RWPE2 (cell line): ENCODE measurements around the gene KLHL2.

Experiments
- ATAC-seq: fragments of 200-7000 bp; cut with Tn5 transposase; 3 replicates; pipeline ENCODE4 v1.9.1; 2021; ENCODE audit warnings: low read depth
- DNase-seq: peaks from one replicate; pipeline ENCODE4 v3.0.0-alpha.2; 2020; ENCODE audit warnings: low spot score
- H3K27ac ChIP-seq: fragments of 450-650 bp; 2 replicates; pipeline ENCODE4 v1.5.1; 2017; ENCODE audit warnings: mild to moderate bottlenecking; ENCODE audit not compliant: poor library complexity, severe bottlenecking
- H3K27me3 ChIP-seq: fragments of 250-450 bp; sonication (Bioruptor Pico); 2 replicates; pipeline ENCODE4 v1.5.1; 2021; ENCODE audit warnings: mild to moderate bottlenecking, moderate library complexity; ENCODE audit not compliant: insufficient read depth, poor library complexity, severe bottlenecking
- H3K36me3 ChIP-seq: fragments of 250-450 bp; sonication (Bioruptor Pico); 2 replicates; pipeline ENCODE4 v1.5.1; 2020; ENCODE audit warnings: low read depth, mild to moderate bottlenecking, moderate library complexity
- H3K4me1 ChIP-seq: fragments of 250-450 bp; sonication (Bioruptor Pico); 2 replicates; pipeline ENCODE4 v1.5.1; 2021; ENCODE audit warnings: mild to moderate bottlenecking, moderate library complexity; ENCODE audit not compliant: insufficient read depth, poor library complexity, severe bottlenecking
- H3K4me3 ChIP-seq: fragments of 250-450 bp; sonication (Bioruptor Pico); 2 replicates; pipeline ENCODE4 v1.5.1; 2021; ENCODE audit warnings: mild to moderate bottlenecking, moderate library complexity; ENCODE audit not compliant: severe bottlenecking
- H3K9me3 ChIP-seq: fragments of 250-450 bp; sonication (Bioruptor Pico); 2 replicates; pipeline ENCODE4 v1.5.1; 2021; ENCODE audit warnings: mild to moderate bottlenecking, moderate library complexity; ENCODE audit not compliant: severe bottlenecking
- TF ChIP-seq, protein P1 (sequence below): fragments of 450-650 bp; IDR thresholded peaks from one replicate; pipeline ENCODE4 v1.5.1; 2017; ENCODE audit warnings: mild to moderate bottlenecking, moderate library complexity; ENCODE audit not compliant: poor library complexity, severe bottlenecking

The KLHL2 gene

DNA sequence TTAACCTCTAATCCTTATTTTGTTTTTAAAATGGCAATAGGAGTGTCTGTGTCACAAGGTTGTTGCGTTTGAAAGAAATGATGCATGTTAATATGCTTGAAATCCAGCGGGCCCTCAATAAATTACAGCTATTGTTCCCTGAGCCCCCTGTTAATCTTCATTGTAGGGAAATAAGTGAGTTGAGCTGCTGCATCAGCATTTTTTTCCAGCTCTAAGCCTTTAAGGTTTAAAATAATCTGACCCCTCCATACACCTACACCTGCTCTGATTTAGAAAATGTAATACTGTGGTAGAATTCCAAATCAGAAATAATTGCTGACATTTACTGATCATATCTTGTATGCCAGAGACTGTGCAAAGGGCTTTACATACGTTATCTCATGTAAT is 117.5 kb downstream of the KLHL2 start:
- TF ChIP-seq, protein P1, sequence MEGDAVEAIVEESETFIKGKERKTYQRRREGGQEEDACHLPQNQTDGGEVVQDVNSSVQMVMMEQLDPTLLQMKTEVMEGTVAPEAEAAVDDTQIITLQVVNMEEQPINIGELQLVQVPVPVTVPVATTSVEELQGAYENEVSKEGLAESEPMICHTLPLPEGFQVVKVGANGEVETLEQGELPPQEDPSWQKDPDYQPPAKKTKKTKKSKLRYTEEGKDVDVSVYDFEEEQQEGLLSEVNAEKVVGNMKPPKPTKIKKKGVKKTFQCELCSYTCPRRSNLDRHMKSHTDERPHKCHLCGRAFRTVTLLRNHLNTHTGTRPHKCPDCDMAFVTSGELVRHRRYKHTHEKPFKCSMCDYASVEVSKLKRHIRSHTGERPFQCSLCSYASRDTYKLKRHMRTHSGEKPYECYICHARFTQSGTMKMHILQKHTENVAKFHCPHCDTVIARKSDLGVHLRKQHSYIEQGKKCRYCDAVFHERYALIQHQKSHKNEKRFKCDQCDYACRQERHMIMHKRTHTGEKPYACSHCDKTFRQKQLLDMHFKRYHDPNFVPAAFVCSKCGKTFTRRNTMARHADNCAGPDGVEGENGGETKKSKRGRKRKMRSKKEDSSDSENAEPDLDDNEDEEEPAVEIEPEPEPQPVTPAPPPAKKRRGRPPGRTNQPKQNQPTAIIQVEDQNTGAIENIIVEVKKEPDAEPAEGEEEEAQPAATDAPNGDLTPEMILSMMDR: no peak
- no peak for DNase-seq
- H3K9me3 ChIP-seq: no peaks in the 10 kb centered on the region
- no peak overlapping the region for H3K4me3 ChIP-seq
- ATAC-seq: no peak
- H3K4me1 ChIP-seq: peaks cover 14% of the 10 kb centered on the region
- peaks cover 28% of the 10 kb centered on the region for H3K36me3 ChIP-seq
- H3K27me3 ChIP-seq: no peaks in the 10 kb centered on the region
- H3K27ac ChIP-seq: peak overlapping the region; percentile 95

DNA sequence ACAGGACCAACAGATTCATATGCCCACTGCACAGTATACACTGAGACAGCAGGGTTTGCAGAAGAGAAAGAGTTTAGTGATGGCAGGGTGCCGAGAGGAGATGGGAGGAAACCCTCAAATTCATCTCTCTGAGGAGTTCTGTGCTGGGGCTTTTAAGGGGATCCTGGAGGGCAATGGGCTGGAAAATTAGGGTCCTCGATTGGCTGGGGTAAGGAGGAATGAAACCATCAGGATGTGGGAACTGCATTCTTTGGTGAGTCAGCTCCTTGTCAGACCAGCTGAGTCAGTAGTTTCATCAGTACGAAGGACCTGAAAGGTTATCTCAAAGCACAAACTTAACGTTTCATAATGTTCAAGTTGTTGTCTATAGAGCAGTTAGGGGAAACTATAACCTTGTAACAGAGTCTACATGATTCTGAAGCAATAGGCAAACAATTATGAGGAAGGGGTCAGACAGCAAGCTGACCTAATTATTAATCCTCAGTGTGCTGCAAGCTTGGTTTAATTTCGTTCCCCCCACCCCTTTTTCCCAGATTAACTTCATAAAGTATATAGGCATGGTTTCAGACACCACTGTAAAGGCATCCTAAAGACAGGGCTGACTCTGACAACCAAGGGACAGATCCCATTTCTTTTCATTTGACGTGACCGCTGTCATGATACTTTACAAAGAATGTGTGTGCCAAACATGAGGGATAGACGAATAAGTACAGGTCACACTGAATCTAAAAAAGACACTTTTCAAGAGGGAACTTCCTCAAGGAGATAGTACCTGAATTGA is 118.6 kb downstream of the KLHL2 start:
- DNase-seq: peak; percentile 71
- peaks cover 38% of the 10 kb centered on the region for H3K36me3 ChIP-seq
- peak; percentile 31 for ATAC-seq
- H3K4me3 ChIP-seq: peak overlapping the region; percentile 61
- H3K4me1 ChIP-seq: peaks cover 14% of the 10 kb centered on the region
- H3K9me3 ChIP-seq: no peaks in the 10 kb centered on the region
- TF ChIP-seq, protein P1: no peak
- peak overlapping the region; percentile 95 for H3K27ac ChIP-seq
- H3K27me3 ChIP-seq: no peaks in the 10 kb centered on the region

DNA sequence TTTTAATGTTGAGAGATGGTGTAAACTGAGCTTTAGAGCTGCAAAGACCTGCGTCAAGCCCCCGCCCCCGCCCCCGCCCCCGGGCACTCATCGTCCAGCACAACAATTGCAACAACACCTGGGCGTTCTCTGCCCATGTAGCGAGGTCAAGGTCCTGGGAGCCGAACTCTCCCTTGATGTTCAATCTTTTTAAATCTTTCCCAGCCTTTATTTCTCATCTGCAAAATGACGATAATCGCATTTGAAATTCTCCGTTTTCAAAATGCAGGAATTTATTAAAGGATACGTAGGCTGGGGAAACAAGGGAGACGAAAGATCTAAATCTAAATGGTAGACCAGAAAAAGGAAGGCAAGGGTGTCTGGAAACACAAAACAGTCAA is 119.5 kb downstream of the KLHL2 start:
- peak overlapping the region; percentile 95 for H3K27ac ChIP-seq
- H3K4me1 ChIP-seq: peaks cover 14% of the 10 kb centered on the region
- peaks cover 47% of the 10 kb centered on the region for H3K36me3 ChIP-seq
- ATAC-seq (peak; percentile 7; the same call in 1 of the 3 replicates), DNase-seq (no peak)
- TF ChIP-seq, protein P1: no peak
- H3K4me3 ChIP-seq: peak overlapping the region; percentile 61
- no peaks in the 10 kb centered on the region for H3K27me3 ChIP-seq
- no peaks in the 10 kb centered on the region for H3K9me3 ChIP-seq

DNA sequence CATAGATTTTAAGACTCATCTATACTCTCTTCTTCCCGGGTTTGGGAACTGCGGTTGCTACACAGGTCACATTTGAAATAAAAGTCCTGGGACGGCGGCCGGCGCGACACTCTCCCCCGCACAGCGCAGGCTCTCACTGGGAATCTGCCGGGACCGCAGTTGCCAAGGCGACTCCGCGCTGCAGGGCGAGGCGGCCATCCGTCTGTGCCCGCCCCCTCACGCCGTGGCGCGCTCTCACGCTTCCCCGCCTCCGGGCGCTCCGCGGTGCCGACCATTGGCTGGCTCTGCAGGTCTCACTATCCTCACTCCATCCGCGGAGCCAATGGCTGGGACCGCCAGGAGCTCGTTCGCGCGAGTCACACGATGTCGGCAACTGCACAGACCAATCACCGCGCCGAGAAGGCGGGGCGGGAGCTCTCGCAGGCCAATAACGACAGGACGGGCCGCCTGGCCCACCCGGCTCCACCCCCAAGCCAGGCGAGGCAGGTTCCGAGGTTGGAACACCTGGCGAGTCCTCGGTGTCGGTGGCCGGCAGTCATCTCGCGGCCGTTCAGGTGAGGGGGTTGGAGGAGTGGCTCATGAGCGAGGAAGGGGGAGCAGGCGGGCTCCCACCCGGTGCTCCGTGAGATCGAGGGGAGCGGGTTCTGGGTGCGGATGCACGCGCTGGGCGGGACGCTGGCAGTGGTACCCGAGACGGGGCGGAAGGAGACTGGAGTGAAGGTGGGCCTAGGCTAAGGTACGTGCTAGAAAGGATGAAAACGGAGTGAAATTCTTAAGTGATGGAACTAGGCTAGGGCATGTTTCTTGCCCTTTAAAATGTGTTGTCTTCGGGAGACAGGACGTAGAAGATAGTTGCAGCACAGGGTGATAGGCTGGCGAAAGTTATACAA is 120.1 kb downstream of the KLHL2 start, which contains the start of gene MSMO1:
MSMO1 (plus strand) TSS at position 459 of the 890 bp plus-strand sequence. CDS start 5,702 bp downstream, outside the sequence.
- ATAC-seq (peak; percentile 94), DNase-seq (peak; percentile 99)
- Histone ChIP-seq H3K27ac (peak within 1 kb of the TSS; percentile 95), H3K4me3 (peak within 1 kb of the TSS; percentile 61), H3K27me3 (no peaks in the 10 kb centered on the region), H3K4me1 (peaks cover 14% of the 10 kb centered on the region), H3K36me3 (peaks cover 53% of the 10 kb centered on the region), H3K9me3 (no peaks in the 10 kb centered on the region)
- TF ChIP-seq, protein P1: no peak
